Body of pancreas (tissue), 4 donors: ENCODE measurements around the gene PSMB2. TPM values are rescaled to one million over a fixed set of nuclear protein-coding genes. Genes with fewer than 3 reads are reported as not detected.

Experiments
- ATAC-seq: fragments of 150-250 bp; one replicate; pipeline ENCODE4 v1.9.1; 2016
- DNase-seq, 4 donors: peaks; one replicate each; pipeline ENCODE4 v3.0.0-alpha.2; 2019
- H3K27ac ChIP-seq, 4 donors: fragments of 200-600 bp; sonication (generic); 1 replicate in 3 of 4; 2 replicates in 1 of 4; pipeline versions ENCODE4 v1.5.1 to v1.6.1; 2016 to 2019; ENCODE audit warnings: mild to moderate bottlenecking in 1 of 4, mixed read lengths in 1 of 4, moderate library complexity in 1 of 4
- H3K27me3 ChIP-seq, 2 donors: fragments of 200-600 bp; sonication (generic); one replicate each; pipeline ENCODE4 v1.6.0; 2016; ENCODE audit warnings: mild to moderate bottlenecking in 1 of 2
- H3K36me3 ChIP-seq, 2 donors: fragments of 200-600 bp; sonication (generic); replicated peaks in 1 of 2; 2 replicates each; pipeline ENCODE4 v1.5.1; 2016; ENCODE audit warnings: low read depth in 2 of 2; ENCODE audit not compliant: insufficient read depth in 1 of 2
- H3K4me1 ChIP-seq: fragments of 200-600 bp; sonication (generic); one replicate; pipeline ENCODE4 v1.6.0; 2016
- H3K4me3 ChIP-seq, 2 donors: fragments of 200-600 bp; sonication (generic); 1 replicate in 1 of 2; 2 replicates in 1 of 2; pipeline ENCODE4 v1.5.1; 2016 to 2019
- H3K9me3 ChIP-seq, 3 donors: fragments of 200-600 bp; sonication (generic); 1 replicate in 2 of 3; 2 replicates in 1 of 3; pipeline ENCODE4 v1.5.1; 2016
- POLR2A ChIP-seq, 3 donors: fragments of 450-650 bp; IDR thresholded peaks; one replicate each; pipeline ENCODE4 v1.6.1; 2016; ENCODE audit warnings: antibody characterized with exemption in 3 of 3, mild to moderate bottlenecking in 2 of 3
- WGBS, 2 donors: methylation state at CpG; one replicate each; pipeline ENCODE4 v1.1.5; 2017; 5-methylcytosine and 5-hydroxymethylcytosine counted together
- intact Hi-C: fragments of 100-400 bp; cut with DNase I; formaldehyde crosslinking; loops from one replicate; pipeline ENCODE4 v1.15.1; 2023
- total RNA-seq, 2 donors: library from RNA; depleted of rRNA; stranded (reverse); fragments of >200 nt; gene quantifications; one replicate each; pipeline ENCODE4 v1.1.0, GENCODE V29; 2016
- TF ChIP-seq, protein P1 (sequence below), 7 experiments: fragments of 450-650 bp in 4 of 7; fragments of 200-600 bp in 3 of 7; sonication (generic) in 3 of 7; IDR thresholded peaks; one replicate each; pipeline ENCODE4 v1.5.1; 2016 to 2019; ENCODE audit warnings: antibody characterized with exemption in 7 of 7

PSMB2 gene
- total RNA-seq, 2 donors from 2014 or later = 13.2 to 17.5 TPM

GRCh38 chr1:35556484-35557117 is 84.7 kb downstream of the PSMB2 start:
- Histone ChIP-seq H3K9me3 (no peaks in the 10 kb centered on the region), H3K27ac (peak overlapping the region; percentile 92 to 99 (median 98)), H3K27me3 (no peaks in the 10 kb centered on the region), H3K36me3 (no peaks in the 10 kb centered on the region), H3K4me1 (peaks cover 75% of the 10 kb centered on the region), H3K4me3 (peak overlapping the region; percentile 73 to 76)
- ATAC-seq = no peak
- intact Hi-C loops = no loop called here
- no peak for TF ChIP-seq POLR2A (IDR thresholded peaks at IDR 0.05)
- TF ChIP-seq, protein P1, sequence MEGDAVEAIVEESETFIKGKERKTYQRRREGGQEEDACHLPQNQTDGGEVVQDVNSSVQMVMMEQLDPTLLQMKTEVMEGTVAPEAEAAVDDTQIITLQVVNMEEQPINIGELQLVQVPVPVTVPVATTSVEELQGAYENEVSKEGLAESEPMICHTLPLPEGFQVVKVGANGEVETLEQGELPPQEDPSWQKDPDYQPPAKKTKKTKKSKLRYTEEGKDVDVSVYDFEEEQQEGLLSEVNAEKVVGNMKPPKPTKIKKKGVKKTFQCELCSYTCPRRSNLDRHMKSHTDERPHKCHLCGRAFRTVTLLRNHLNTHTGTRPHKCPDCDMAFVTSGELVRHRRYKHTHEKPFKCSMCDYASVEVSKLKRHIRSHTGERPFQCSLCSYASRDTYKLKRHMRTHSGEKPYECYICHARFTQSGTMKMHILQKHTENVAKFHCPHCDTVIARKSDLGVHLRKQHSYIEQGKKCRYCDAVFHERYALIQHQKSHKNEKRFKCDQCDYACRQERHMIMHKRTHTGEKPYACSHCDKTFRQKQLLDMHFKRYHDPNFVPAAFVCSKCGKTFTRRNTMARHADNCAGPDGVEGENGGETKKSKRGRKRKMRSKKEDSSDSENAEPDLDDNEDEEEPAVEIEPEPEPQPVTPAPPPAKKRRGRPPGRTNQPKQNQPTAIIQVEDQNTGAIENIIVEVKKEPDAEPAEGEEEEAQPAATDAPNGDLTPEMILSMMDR (IDR thresholded peaks at IDR 0.05) = no peak
- no peak for DNase-seq
- WGBS, 2 donors = 0 to 1% methylated on average over 5 to 17 of the region's 17 CpGs

DNA sequence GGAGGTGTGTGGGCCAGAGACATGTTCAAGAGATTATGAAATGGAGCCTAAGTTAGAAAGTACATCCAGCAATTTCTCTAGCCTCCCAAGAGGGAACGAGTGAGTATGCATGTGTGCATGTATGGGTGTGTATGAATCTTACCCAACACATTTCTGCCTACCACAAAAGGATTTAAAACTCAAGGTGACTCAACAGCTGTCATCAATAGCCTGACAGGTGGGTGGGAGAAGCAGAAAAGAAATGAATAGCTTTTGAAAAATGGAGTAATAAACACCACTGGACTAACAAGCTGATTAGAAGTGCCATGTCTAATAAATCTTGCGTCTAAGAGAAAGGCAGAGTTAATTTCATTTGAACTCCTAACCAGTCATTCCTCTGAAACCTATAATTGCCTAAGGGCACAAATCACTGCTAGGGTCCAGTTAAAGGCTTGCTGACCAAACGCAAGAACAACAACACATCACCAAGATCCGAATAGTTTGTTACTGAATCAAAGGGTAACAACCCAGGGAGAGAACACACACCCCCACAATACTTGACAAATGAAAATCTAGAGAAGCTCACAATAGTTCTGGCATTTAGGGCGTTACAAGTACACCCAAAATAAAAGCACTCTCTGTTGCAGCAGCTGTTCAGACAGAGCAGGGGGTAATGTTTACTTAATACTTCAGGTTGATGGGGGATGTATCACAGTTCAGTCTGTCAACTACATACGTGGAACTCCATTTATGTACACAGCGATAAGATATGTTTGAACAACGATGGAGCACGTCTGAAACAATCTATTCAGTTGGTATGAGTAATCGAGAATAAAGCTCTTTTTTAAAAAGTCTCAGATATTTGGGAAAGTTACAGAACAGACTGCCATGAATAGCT is 85.5 kb downstream of the PSMB2 start:
- Histone ChIP-seq H3K4me1 (peaks cover 68% of the 10 kb centered on the region), H3K9me3 (no peaks in the 10 kb centered on the region), H3K36me3 (peaks cover 0 to 4% of the 10 kb centered on the region in 2 donors), H3K4me3 (no peak overlapping the region), H3K27me3 (no peaks in the 10 kb centered on the region), H3K27ac (peak overlapping the region; percentile 92 to 99 (median 98))
- peak in 1 of 4 donors; percentile 64 for DNase-seq
- ATAC-seq = peak; percentile 50
- TF ChIP-seq, protein P1 (IDR thresholded peaks at IDR 0.05) = no peak
- no peak for TF ChIP-seq POLR2A (IDR thresholded peaks at IDR 0.05)
- WGBS, 2 donors = 6 to 16% methylated on average over 10 of the region's 10 CpGs
- intact Hi-C loops = no loop called here

- H3K27me3 ChIP-seq = no peaks in the 10 kb centered on the region
- intact Hi-C loops = no loop called here
- DNase-seq = no peak
- H3K4me3 ChIP-seq = no peak overlapping the region
- no peak for ATAC-seq
- H3K4me1 ChIP-seq = peaks cover 63% of the 10 kb centered on the region
- no peaks in the 10 kb centered on the region for H3K9me3 ChIP-seq
- H3K36me3 ChIP-seq = peaks cover 0 to 6% of the 10 kb centered on the region in 2 donors
- peak overlapping the region; percentile 92 to 99 (median 98) for H3K27ac ChIP-seq
- TF ChIP-seq POLR2A (IDR thresholded peaks at IDR 0.05) = no peak
- TF ChIP-seq, protein P1 (IDR thresholded peaks at IDR 0.05) = no peak
- 30% methylated on average over 4 of the region's 4 CpGs for WGBS, 2 donors
Measured at GRCh38 chr1:35555212-35555584, 86.1 kb downstream of the PSMB2 start.

DNA sequence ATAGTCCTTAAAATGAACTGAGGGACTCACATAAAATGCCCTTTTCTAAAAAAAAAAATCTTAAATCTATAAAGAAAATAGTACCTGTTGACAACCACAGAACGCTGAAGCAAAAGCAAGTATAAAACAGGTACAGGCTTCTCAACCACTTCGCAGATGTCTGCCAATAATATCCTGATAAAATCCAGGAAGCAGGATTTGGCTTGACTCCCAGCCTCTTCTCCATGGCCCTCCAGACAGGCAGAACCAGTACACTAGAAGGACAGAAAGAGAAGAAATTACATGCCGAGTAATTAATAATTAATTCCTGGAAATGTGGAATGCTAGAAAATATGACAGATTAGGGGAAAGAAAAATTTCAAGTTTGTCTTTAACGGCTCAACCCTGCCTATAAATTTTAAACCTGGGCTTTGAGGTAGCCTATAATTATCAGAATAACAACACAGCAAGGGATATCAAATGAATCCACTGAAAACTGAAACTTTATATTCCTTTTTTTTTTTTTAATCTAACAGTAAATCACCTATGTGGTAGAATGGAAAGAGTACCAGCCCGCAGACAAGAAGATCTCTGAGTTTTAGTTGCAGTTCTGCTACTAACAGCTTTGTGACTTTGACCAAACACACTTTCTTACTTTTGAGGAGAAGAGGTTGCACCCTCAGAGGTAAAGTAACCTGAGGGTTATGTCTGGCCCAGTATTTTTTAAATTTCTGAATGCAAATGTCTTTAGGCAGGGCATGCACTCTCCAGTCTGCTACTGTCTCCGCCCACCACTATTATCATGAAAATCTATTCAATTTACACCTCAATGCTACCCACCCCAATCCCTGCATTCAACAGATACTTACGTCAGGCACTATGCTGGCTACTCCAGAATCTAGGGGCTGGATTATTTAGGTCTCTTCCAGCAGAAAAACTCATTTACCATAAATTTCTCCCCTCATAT is 86.8 kb downstream of the PSMB2 start:
- peak overlapping the region in 3 of 4 donors; percentile 92 to 99 (median 97) for H3K27ac ChIP-seq
- H3K4me3 ChIP-seq = no peak overlapping the region
- H3K4me1 ChIP-seq = peaks cover 65% of the 10 kb centered on the region
- H3K36me3 ChIP-seq = peaks cover 0 to 6% of the 10 kb centered on the region in 2 donors
- no peaks in the 10 kb centered on the region for H3K27me3 ChIP-seq
- intact Hi-C loops = no loop called here
- WGBS, 2 donors = 25 to 29% methylated on average over 7 of the region's 7 CpGs
- H3K9me3 ChIP-seq = no peaks in the 10 kb centered on the region
- DNase-seq (peak; percentile 72 to 84 (median 76)), ATAC-seq (no peak)
- TF ChIP-seq, protein P1 (IDR thresholded peaks at IDR 0.05) = no peak
- no peak for TF ChIP-seq POLR2A (IDR thresholded peaks at IDR 0.05)
